H1 (cell line): ENCODE data around the gene SWT1.

Experiments
- CBX8 ChIP-seq: fragments of 300-800, 300-1000 bp; sonication (generic); IDR thresholded peaks from 2 replicates; pipeline ENCODE4 v1.7.1; 2016; ENCODE audit warnings: low read depth, low read length, borderline replicate concordance
- CEBPB ChIP-seq: IDR thresholded peaks from 2 replicates; pipeline ENCODE4 v1.6.1; 2012; ENCODE audit warnings: low read depth, low read length
- CHD1 ChIP-seq: IDR thresholded peaks from 2 replicates; pipeline ENCODE4 v1.6.1; 2012; ENCODE audit warnings: low read depth, low read length, improper control_type of control experiment
- CREB1 ChIP-seq: IDR thresholded peaks from 2 replicates; pipeline ENCODE4 v1.6.1; 2012; ENCODE audit warnings: inconsistent platforms
- EP300 ChIP-seq, 2 experiments: IDR thresholded peaks; 1 replicate in 1 of 2; 2 replicates in 1 of 2; pipeline ENCODE4 v1.6.1; 2011 to 2012; ENCODE audit warnings: low read depth in 2 of 2, low read length in 2 of 2, mild to moderate bottlenecking in 2 of 2, borderline replicate concordance in 1 of 2, inconsistent platforms in 1 of 2, moderate library complexity in 1 of 2
- EZH2 ChIP-seq: fragments of 200-600 bp; sonication (generic); IDR thresholded peaks from 2 replicates; pipeline ENCODE4 v1.7.1; 2012; ENCODE audit warnings: low read depth, mild to moderate bottlenecking, moderate library complexity, low read length, inconsistent platforms; ENCODE audit not compliant: severe bottlenecking
- GABPA ChIP-seq: IDR thresholded peaks from 2 replicates; pipeline ENCODE4 v1.6.1; 2011; ENCODE audit warnings: mild to moderate bottlenecking, low read length, moderate library complexity, borderline replicate concordance; ENCODE audit not compliant: insufficient read depth
- MAFK ChIP-seq: IDR thresholded peaks from 2 replicates; pipeline ENCODE4 v1.6.1; 2012; ENCODE audit warnings: low read depth, mild to moderate bottlenecking, improper control_type of control experiment, low read length
- POLR2A ChIP-seq, 2 experiments: IDR thresholded peaks; 1 replicate in 1 of 2; 2 replicates in 1 of 2; pipeline ENCODE4 v1.6.1; 2011; ENCODE audit warnings: low read depth in 2 of 2, low read length in 2 of 2, mild to moderate bottlenecking in 2 of 2; ENCODE audit errors: control extremely low read depth in 1 of 2
- POLR2AphosphoS5 ChIP-seq: IDR thresholded peaks from 2 replicates; pipeline ENCODE4 v1.6.1; 2011; ENCODE audit warnings: low read depth, low read length
- RAD21 ChIP-seq, 2 experiments: IDR thresholded peaks in 1 of 2; conservative IDR thresholded peaks in 1 of 2; 2 replicates each; pipeline ENCODE4 v1.6.1; 2011; ENCODE audit warnings: low read depth in 2 of 2, low read length in 2 of 2, improper control_type of control experiment in 1 of 2, inconsistent platforms in 1 of 2, mild to moderate bottlenecking in 1 of 2, moderate library complexity in 1 of 2
- TF ChIP-seq, protein P1 (sequence below): IDR thresholded peaks from 2 replicates; pipeline ENCODE4 v1.6.1; 2011; ENCODE audit warnings: low read length, improper control_type of control experiment
- TF ChIP-seq, protein P2 (sequence below), 3 experiments: IDR thresholded peaks; 1 replicate in 2 of 3; 2 replicates in 1 of 3; pipeline versions ENCODE4 v1.5.1 to v1.6.1; 2011; ENCODE audit warnings: low read length in 3 of 3, mild to moderate bottlenecking in 3 of 3, inconsistent platforms in 2 of 3, low read depth in 1 of 3, moderate library complexity in 1 of 3; ENCODE audit not compliant: insufficient read depth in 1 of 3; ENCODE audit errors: control extremely low read depth in 1 of 3

- TF ChIP-seq POLR2A (IDR thresholded peaks at IDR 0.05; ENCODE audit: control extremely low read depth in 1 of 2, low read depth in 2 of 2, low read length in 2 of 2) (no peak), CEBPB (no peak), CREB1 (no peak), CBX8 (no peak), MAFK (no peak), EZH2 (no peak), POLR2AphosphoS5 (no peak), GABPA (no peak), EP300 (IDR thresholded peaks at IDR 0.05; ENCODE audit: borderline replicate concordance in 1 of 2, low read depth in 2 of 2, low read length in 2 of 2) (no peak), CHD1 (no peak), RAD21 (IDR thresholded peaks at IDR 0.05 in 1 of 2, conservative IDR thresholded peaks at IDR 0.05 in 1 of 2; ENCODE audit: low read depth in 2 of 2, low read length in 2 of 2) (no peak)
- TF ChIP-seq, protein P1, sequence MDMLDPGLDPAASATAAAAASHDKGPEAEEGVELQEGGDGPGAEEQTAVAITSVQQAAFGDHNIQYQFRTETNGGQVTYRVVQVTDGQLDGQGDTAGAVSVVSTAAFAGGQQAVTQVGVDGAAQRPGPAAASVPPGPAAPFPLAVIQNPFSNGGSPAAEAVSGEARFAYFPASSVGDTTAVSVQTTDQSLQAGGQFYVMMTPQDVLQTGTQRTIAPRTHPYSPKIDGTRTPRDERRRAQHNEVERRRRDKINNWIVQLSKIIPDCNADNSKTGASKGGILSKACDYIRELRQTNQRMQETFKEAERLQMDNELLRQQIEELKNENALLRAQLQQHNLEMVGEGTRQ, result no peak
- TF ChIP-seq, protein P2, sequence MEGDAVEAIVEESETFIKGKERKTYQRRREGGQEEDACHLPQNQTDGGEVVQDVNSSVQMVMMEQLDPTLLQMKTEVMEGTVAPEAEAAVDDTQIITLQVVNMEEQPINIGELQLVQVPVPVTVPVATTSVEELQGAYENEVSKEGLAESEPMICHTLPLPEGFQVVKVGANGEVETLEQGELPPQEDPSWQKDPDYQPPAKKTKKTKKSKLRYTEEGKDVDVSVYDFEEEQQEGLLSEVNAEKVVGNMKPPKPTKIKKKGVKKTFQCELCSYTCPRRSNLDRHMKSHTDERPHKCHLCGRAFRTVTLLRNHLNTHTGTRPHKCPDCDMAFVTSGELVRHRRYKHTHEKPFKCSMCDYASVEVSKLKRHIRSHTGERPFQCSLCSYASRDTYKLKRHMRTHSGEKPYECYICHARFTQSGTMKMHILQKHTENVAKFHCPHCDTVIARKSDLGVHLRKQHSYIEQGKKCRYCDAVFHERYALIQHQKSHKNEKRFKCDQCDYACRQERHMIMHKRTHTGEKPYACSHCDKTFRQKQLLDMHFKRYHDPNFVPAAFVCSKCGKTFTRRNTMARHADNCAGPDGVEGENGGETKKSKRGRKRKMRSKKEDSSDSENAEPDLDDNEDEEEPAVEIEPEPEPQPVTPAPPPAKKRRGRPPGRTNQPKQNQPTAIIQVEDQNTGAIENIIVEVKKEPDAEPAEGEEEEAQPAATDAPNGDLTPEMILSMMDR (IDR thresholded peaks at IDR 0.05; ENCODE audit: control extremely low read depth in 1 of 3, insufficient read depth in 1 of 3, low read depth in 1 of 3, low read length in 3 of 3), result no peak
Observed at GRCh38 chr1:185268352-185268751, 111.4 kb downstream of the SWT1 start.
